ENCODE measurements around the gene PDE8A.
"Not testable (repeated sequence)": the region's sequence is repeated elsewhere in the genome, so short reads cannot be mapped to it uniquely, and the experiment has no call there.

The PDE8A gene

DNA sequence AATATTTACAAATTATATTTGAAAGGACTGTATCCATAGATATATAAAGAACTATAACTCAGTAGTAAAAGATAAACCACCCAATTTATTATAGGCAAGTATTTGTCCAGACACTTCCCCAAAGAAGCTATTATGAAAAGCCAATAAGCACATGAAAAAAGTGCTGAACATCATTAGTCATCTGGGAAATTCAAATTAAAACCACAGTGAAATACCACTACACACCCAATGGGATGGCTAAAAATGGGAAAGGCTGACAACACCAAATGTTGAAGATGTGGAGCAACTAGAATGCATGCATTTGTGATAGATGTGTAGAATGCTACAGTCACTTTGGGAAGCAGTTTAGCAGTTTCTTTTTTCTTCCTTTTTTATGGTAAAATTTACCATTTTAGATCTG lies 147.0 kb downstream of the PDE8A start:
- no peak for DNase-seq (ENCODE audit: low read depth in 2 of 2)

- no peak for DNase-seq (ENCODE audit: low read depth in 2 of 2)
Observed at GRCh38 chr15:85129881-85130280, 148.2 kb downstream of the PDE8A start.

DNA sequence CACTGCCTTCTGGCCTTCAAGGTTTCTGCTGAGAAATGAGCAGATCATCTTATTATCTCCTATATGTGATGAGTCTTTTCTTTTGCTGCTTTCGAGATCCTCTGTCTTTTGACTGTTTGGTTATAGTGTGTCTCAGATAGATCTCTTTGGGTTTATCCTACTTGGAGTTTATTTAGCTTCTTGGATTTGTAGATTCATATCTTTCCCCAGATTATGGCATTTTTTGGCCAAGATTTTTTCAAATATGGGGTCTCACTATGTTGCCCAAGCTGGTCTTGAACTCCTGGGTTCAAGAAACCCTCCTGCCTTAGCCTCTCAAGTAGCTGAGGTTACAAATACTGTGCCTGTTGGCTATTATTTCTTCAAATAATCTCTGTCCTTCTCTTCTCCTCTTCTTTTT lies 150.3 kb downstream of the PDE8A start:
- DNase-seq (ENCODE audit: low read depth in 2 of 2), result no peak

DNA sequence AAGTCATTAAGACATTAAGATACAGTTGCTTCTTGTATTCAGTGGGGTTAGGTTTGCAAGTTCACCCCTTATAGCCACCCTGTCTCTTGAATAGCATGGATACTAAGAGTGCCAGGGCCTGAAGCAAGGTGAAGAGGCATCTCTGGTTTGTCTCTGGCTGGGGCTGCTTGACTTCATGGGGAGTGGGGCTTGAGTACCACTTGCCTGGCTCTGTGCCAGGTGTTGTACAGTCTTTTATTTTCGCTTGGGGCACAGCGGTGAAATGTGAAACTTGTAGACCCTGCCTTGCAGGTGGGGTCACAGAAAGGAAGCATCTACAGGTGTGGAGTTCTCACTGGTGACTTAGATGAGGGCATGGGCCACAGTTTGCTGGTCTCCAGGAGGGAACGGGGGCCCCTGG lies 152.1 kb downstream of the PDE8A start:
- DNase-seq (ENCODE audit: low read depth in 2 of 2), result no peak

GRCh38 chr15:85137489-85138168 lies 156.0 kb downstream of the PDE8A start:
- no peak for DNase-seq (ENCODE audit: low read depth in 2 of 2)

- DNase-seq (ENCODE audit: low read depth in 2 of 2), result no peak
Observed at GRCh38 chr15:85139391-85139790, 157.7 kb downstream of the PDE8A start.

DNA sequence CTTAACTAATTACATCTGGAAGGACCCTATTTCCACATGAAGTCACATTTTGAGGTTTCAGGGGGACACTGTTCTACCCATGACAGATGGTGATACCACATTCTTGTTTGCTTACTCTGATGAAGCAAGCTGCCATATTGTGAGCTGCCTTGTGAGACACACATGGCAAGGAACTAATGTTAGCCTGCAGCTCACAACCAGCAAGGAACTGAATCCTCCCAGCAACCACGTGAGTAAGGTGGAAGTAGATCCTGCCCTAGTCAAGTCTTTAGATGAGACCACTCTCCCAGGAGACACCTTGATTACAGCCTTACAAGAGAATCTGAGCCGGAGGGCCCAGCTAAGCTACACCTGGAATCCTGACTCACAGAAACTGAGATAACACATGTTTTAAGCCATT lies 160.1 kb downstream of the PDE8A start:
- no peak for DNase-seq (ENCODE audit: low read depth in 2 of 2)

GRCh38 chr15:85142312-85142711 lies 160.7 kb downstream of the PDE8A start:
- no peak for DNase-seq (ENCODE audit: low read depth in 2 of 2)

DNA sequence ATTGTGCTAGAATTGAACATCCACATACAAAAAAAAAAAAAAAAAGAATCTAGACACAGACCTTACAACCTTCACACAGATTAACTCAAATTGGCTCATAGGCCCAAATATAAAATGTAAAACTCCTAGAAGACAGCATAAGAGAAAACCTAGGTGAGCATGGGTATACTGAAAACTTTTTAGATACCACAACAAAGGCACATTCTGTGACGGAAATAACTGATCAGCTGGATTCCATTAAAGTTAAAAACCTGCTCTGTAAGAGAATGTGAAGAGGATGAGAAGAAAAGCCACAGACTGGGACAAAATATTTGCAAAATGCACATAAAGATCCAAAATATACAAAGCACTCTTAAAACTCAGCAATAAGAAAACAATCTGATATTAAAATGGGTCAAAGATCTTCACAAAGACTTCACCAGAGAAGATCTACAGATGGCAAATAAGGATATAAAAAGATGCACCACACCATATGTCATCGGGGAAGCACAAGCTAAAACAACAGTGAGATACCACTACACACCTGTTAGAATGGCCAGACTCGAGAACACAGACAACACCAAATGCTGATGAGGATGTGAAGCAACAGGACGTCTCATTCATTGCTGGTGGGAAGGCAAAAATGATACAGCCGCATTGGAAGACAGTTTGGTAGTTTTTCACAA lies 167.9 kb downstream of the PDE8A start:
- DNase-seq (ENCODE audit: low read depth in 2 of 2), result no peak

- DNase-seq (ENCODE audit: low read depth in 2 of 2), result no peak
Observed at GRCh38 chr15:85150130-85150480, 168.4 kb downstream of the PDE8A start.

DNA sequence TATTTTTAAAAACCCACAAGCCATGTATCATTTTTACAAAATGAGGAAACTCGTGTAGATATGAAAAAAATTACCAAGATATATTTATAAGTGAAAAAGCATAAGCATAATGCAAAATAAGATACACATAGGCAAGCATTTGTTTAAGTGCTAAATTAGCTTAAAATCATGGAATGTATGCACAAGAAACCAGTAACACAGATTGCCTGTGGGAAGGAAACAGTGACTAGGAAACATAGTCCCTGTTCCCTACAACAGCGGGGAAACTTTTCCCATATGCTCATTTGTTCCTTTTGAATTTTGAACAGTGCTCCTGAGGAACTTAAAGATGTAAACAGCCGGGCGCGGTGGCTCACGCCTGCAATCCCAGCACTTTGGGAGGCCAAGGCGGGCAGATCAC lies 169.5 kb downstream of the PDE8A start:
- no peak for DNase-seq (ENCODE audit: low read depth in 2 of 2)

- DNase-seq (ENCODE audit: low read depth in 2 of 2), result no peak
Observed at GRCh38 chr15:85151861-85152260, 170.2 kb downstream of the PDE8A start.

DNA sequence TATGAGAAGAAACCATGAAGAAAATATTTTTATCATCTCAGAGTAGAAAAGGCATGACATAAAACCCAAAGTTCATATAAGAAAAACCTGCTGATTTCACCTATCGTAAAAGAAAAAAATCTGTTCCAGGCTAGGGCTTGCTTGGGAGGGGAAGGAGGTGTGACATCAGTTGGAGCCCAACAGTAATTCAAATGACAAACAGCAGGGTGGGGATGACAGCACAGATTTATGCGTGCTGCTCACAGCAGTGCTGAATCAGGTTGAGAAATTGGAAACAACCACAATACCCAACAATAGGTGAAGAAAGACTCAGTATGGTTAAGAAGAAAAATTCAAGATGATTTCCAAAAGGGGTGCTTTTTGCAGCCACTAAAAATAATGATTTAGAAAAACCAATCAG lies 172.4 kb downstream of the PDE8A start:
- no peak for DNase-seq (ENCODE audit: low read depth in 2 of 2)

GRCh38 chr15:85155360-85155759 lies 173.7 kb downstream of the PDE8A start:
- DNase-seq (ENCODE audit: low read depth in 2 of 2), result no peak

DNA sequence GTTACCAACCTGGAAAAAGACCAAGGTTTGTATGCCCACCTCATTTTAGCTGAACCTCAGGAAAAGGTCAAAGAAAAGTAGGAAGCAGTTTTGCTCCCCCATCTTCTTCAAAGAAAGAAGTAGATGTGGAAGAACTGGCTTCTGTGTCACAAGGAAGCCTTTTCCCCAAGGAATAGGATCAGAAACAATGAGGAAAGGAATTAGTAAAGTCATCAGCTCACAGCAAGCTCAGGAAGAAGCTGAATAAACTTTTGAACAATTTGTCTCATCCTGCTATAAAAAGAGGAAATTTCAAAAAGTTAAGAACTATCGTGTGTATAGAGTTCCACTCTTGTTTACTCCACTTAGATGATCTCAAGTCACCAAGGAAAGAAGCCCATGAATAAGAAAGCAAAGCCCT lies 174.2 kb downstream of the PDE8A start:
- DNase-seq (ENCODE audit: low read depth in 2 of 2), result no peak

DNA sequence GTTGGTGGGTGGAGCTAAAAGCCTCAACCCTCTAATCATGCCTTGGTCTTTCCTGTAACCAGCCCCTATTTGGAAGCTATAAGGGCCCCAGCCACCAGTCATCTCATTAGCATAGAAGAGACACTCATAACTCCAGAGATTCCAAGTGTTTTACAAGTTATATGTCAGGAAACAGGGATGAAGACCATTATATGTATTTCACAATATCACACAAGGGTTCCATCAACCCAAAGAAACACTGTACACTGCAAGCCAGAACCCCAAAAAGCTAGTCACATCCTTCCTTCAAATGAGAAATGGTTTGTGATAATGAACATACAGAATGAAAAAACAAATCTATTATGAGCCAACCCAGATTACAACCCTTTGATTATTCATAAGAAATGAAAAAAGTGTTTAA lies 175.7 kb downstream of the PDE8A start:
- no peak for DNase-seq (ENCODE audit: low read depth in 2 of 2)

DNA sequence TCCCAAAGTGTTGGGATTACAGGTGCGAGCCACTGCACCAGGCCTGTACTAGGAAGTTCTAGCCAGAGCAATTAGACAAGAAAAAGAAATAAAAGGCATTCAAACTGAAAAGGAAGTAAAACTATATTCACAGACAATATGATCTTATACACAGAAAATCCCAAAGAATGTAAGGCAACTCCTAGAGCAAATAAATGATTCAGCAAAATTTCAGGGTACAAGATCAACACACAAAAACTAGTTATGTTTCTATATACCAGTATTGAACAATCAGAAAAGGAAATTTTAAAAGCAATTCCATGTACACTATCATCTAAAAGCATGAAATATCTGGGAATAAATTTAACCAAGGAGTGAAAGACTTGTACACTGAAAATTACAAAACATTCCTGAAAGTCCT lies 180.6 kb downstream of the PDE8A start:
- no peak for DNase-seq (ENCODE audit: low read depth in 2 of 2)

DNA sequence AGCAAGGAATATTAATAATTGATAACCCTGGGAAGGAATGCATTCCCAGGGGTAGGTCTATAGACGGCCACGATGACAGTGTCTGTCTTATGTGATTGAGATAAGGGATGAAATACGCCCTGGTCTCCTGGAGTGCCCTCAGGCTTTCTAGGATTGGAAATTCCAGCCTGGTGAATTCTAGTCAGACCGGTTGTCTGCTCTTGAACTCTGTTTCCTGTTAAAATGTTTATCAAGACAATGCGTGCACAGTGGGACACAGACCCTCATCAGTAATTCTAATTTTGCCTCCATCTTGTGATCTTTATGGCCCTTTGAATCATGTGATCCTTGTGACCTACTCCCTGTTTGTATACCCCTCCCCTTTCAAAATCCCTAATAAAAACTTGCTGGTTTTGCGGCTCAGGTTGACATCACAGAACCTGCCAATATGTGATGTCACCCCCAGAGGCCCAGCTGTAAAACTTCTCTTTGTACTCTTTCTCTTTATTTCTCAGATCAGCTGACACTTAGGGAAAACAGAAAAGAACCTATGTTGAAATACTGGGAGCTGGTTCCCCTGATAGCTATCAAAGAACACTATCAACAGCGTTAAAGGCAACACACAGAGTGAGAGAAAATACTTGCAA lies 183.3 kb downstream of the PDE8A start:
- DNase-seq (ENCODE audit: low read depth in 2 of 2), result no peak

- no peak for DNase-seq (ENCODE audit: low read depth in 2 of 2)
Observed at GRCh38 chr15:85167568-85167967, 185.9 kb downstream of the PDE8A start.

- peak in 1 of 2 donors; percentile 22 for DNase-seq (ENCODE audit: low read depth in 2 of 2)
Observed at GRCh38 chr15:85168642-85169173, 187.1 kb downstream of the PDE8A start.

- DNase-seq (ENCODE audit: low read depth in 2 of 2), result no peak
Observed at GRCh38 chr15:85171736-85172135, 190.1 kb downstream of the PDE8A start.

DNA sequence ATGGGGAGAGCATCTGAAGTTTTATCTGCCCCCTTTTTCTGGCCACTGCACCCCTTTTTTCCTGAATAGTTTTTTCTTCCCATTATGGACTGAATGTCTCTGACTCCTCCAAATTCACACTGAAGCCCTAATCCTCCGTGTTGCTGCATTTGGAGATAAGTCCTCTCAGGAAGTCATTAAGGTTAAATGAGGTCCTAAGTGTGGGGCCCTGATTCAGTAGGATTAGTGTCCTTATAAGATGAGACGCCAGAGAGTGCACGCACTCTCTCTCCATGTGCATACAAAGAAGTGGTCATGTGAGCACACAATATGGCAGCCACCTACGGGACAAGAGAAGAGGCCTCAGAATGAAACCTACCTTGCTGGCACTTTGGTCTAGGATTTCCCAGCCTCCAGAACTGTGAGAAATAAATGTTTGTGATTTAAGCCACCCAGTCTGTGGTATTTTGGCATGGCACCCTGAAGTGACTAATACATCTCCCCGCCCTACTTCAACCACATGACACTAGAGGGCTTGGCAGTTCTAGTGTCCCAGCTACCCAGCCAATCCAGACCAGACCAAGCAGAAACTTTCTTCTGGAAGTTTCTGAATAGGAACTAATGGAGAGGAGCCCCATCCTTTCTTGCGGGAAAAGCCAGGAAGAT lies 191.3 kb downstream of the PDE8A start:
- no peak for DNase-seq (ENCODE audit: low read depth in 2 of 2)

DNA sequence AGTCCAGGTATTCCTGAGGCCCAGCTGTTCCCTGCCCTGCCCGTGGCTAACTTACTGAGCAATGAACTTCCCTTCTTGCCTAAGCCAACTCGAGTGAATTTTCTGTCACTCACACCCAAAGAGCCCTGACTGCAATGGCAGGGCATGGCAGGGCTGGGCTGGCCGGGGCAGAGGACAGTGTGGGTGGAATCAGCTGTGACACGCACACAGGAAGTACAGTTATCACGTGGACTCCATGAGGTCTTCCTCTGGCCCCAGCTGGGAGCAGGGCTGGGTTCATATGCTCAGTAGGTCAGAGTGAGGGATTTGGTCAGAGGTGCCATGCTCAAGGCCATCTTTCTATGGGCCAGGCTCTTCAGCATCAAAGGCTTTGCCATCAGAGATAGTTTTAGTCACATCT lies 192.0 kb downstream of the PDE8A start:
- not testable (repeated sequence) for DNase-seq (ENCODE audit: low read depth in 2 of 2)
